ENCODE data around the gene TRAF7. TPM values are rescaled to one million over a fixed set of nuclear protein-coding genes. Genes with fewer than 3 reads are reported as not detected.

Gene TRAF7
- total RNA-seq, 1 donor from 2014 or later, result 190 TPM

- Mint-ChIP-seq H3K9me3 (ENCODE audit: unreplicated experiment) (no peaks in the 10 kb centered on the region), H3K27me3 (ENCODE audit: unreplicated experiment) (peaks cover 17% of the 10 kb centered on the region), H3K4me1 (ENCODE audit: unreplicated experiment) (peaks cover under 1% of the 10 kb centered on the region), H3K27ac (ENCODE audit: unreplicated experiment) (no peak overlapping the region), H3K36me3 (ENCODE audit: low read depth, unreplicated experiment) (peaks cover 14% of the 10 kb centered on the region), H3K4me3 (ENCODE audit: unreplicated experiment) (no peak overlapping the region)
- TF ChIP-seq CTCF (IDR thresholded peaks at IDR 0.05; ENCODE audit: unreplicated experiment), result no peak
- DNase-seq (ENCODE audit: low spot score), result no peak
Observed at GRCh38 chr16:2179107-2179501, 23.5 kb downstream of the TRAF7 start.

- Mint-ChIP-seq H3K27me3 (ENCODE audit: unreplicated experiment) (peaks cover 17% of the 10 kb centered on the region), H3K4me1 (ENCODE audit: unreplicated experiment) (no peaks in the 10 kb centered on the region), H3K9me3 (ENCODE audit: unreplicated experiment) (no peaks in the 10 kb centered on the region), H3K4me3 (ENCODE audit: unreplicated experiment) (no peak overlapping the region), H3K27ac (ENCODE audit: unreplicated experiment) (no peak overlapping the region), H3K36me3 (ENCODE audit: low read depth, unreplicated experiment) (peaks cover 10% of the 10 kb centered on the region)
- no peak for TF ChIP-seq CTCF (IDR thresholded peaks at IDR 0.05; ENCODE audit: unreplicated experiment)
- DNase-seq (ENCODE audit: low spot score), result no peak
Observed at GRCh38 chr16:2179576-2179975, 24.0 kb downstream of the TRAF7 start.

GRCh38 chr16:2180461-2180860, 24.9 kb downstream of the TRAF7 start:
- no peak for TF ChIP-seq CTCF (IDR thresholded peaks at IDR 0.05; ENCODE audit: unreplicated experiment)
- DNase-seq (ENCODE audit: low spot score), result no peak
- H3K9me3 Mint-ChIP-seq (ENCODE audit: unreplicated experiment), result no peaks in the 10 kb centered on the region
- H3K36me3 Mint-ChIP-seq (ENCODE audit: low read depth, unreplicated experiment), result peaks cover 10% of the 10 kb centered on the region
- H3K27me3 Mint-ChIP-seq (ENCODE audit: unreplicated experiment), result peaks cover 17% of the 10 kb centered on the region
- no peak overlapping the region for H3K4me3 Mint-ChIP-seq (ENCODE audit: unreplicated experiment)
- no peaks in the 10 kb centered on the region for H3K4me1 Mint-ChIP-seq (ENCODE audit: unreplicated experiment)
- no peak overlapping the region for H3K27ac Mint-ChIP-seq (ENCODE audit: unreplicated experiment)

- Mint-ChIP-seq H3K9me3 (ENCODE audit: unreplicated experiment) (no peaks in the 10 kb centered on the region), H3K27ac (ENCODE audit: unreplicated experiment) (no peak overlapping the region), H3K4me3 (ENCODE audit: unreplicated experiment) (peak overlapping the region; percentile 57), H3K4me1 (ENCODE audit: unreplicated experiment) (no peaks in the 10 kb centered on the region), H3K27me3 (ENCODE audit: unreplicated experiment) (peaks cover 20% of the 10 kb centered on the region), H3K36me3 (ENCODE audit: low read depth, unreplicated experiment) (peaks cover 10% of the 10 kb centered on the region)
- DNase-seq (ENCODE audit: low spot score), result no peak
- TF ChIP-seq CTCF (IDR thresholded peaks at IDR 0.05; ENCODE audit: unreplicated experiment), result no peak
Observed at GRCh38 chr16:2180962-2181923, 25.7 kb downstream of the TRAF7 start.

- Mint-ChIP-seq H3K36me3 (ENCODE audit: low read depth, unreplicated experiment) (peaks cover 10% of the 10 kb centered on the region), H3K4me1 (ENCODE audit: unreplicated experiment) (no peaks in the 10 kb centered on the region), H3K27me3 (ENCODE audit: unreplicated experiment) (peaks cover 20% of the 10 kb centered on the region), H3K4me3 (ENCODE audit: unreplicated experiment) (peak overlapping the region; percentile 57), H3K9me3 (ENCODE audit: unreplicated experiment) (no peaks in the 10 kb centered on the region), H3K27ac (ENCODE audit: unreplicated experiment) (no peak overlapping the region)
- DNase-seq (ENCODE audit: low spot score), result no peak
- TF ChIP-seq CTCF (IDR thresholded peaks at IDR 0.05; ENCODE audit: unreplicated experiment), result no peak
Observed at GRCh38 chr16:2181952-2182351, 26.4 kb downstream of the TRAF7 start.

All from endothelial cell (in vitro differentiated cells).